GM12801 (cell line): ENCODE data around the gene TAAR9.

Experiments
- CTCF ChIP-seq: IDR thresholded peaks from one replicate; pipeline ENCODE4 v1.5.1; 2011; ENCODE audit warnings: control low read depth; ENCODE audit not compliant: insufficient read length; ENCODE audit errors: extremely low read depth

Gene TAAR9

GRCh38 chr6:132537145-132537544, 932 bp upstream of the TAAR9 start:
- TF ChIP-seq CTCF = no peak

GRCh38 chr6:132544826-132545225, 6.7 kb downstream of the TAAR9 start:
- TF ChIP-seq CTCF = no peak

- TF ChIP-seq CTCF = no peak
Observed at GRCh38 chr6:132548746-132549463, 10.8 kb downstream of the TAAR9 start.

GRCh38 chr6:132551214-132551613, 13.1 kb downstream of the TAAR9 start:
- no peak for TF ChIP-seq CTCF

GRCh38 chr6:132552372-132552771, 14.3 kb downstream of the TAAR9 start, which contains the start of gene TAAR8:
Gene TAAR8, plus strand, starts transcription at chr6:132552672. Its CDS starts 21 bp downstream, at chr6:132552693.
- no peak for TF ChIP-seq CTCF

- TF ChIP-seq CTCF = no peak
Observed at GRCh38 chr6:132566404-132566803, 28.3 kb downstream of the TAAR9 start.

GRCh38 chr6:132567566-132567965, 29.5 kb downstream of the TAAR9 start:
- no peak for TF ChIP-seq CTCF
